Activated CD4-positive, alpha-beta T cell treated with anti-CD3 and anti-CD28 coated beads for 24 hours (primary cell): ENCODE data around the gene APOBEC3C.
"Not testable (repeated sequence)": the region's sequence is repeated elsewhere in the genome, so short reads cannot be mapped to it uniquely, and the experiment has no call there.

Experiments
- DNase-seq, 2 donors: peaks; one replicate each; pipeline ENCODE4 v3.0.0-alpha.2; 2020; ENCODE audit warnings: low read depth in 2 of 2

APOBEC3C gene

GRCh38 chr22:39061290-39061689, 47.2 kb downstream of the APOBEC3C start:
- DNase-seq = not testable (repeated sequence)

- not testable (repeated sequence) for DNase-seq
Observed at GRCh38 chr22:39061951-39062350, 47.9 kb downstream of the APOBEC3C start.

GRCh38 chr22:39063904-39064303, 49.8 kb downstream of the APOBEC3C start:
- not testable (repeated sequence) for DNase-seq

- DNase-seq = not testable (repeated sequence)
Observed at GRCh38 chr22:39066442-39067276, 52.6 kb downstream of the APOBEC3C start.

GRCh38 chr22:39068033-39068785, 54.2 kb downstream of the APOBEC3C start:
- DNase-seq = no peak
